ENCODE data around the gene THBS3.
"Not testable (repeated sequence)": the region's sequence is repeated elsewhere in the genome, so short reads cannot be mapped to it uniquely, and the experiment has no call there.

THBS3 gene

GRCh38 chr1:155196893-155197638, 10.6 kb downstream of the THBS3 start:
- Histone ChIP-seq H3K36me3 (peaks cover 68% of the 10 kb centered on the region), H3K9me3 (ENCODE audit: severe bottlenecking) (no peaks in the 10 kb centered on the region), H3K27ac (no peak overlapping the region), H3K27me3 (ENCODE audit: insufficient read depth, low read depth, severe bottlenecking) (no peaks in the 10 kb centered on the region), H3K4me3 (ENCODE audit: low read depth, low read length) (no peak overlapping the region)
- no peak for TF ChIP-seq CTCF (IDR thresholded peaks at IDR 0.05; ENCODE audit: low read depth, low read length)
- DNase-seq = no peak

- no peaks in the 10 kb centered on the region for H3K9me3 ChIP-seq (ENCODE audit: severe bottlenecking)
- no peak overlapping the region for H3K4me3 ChIP-seq (ENCODE audit: low read depth, low read length)
- no peak overlapping the region for H3K27ac ChIP-seq
- no peaks in the 10 kb centered on the region for H3K27me3 ChIP-seq (ENCODE audit: insufficient read depth, low read depth, severe bottlenecking)
- TF ChIP-seq CTCF (IDR thresholded peaks at IDR 0.05; ENCODE audit: low read depth, low read length) = no peak
- DNase-seq = no peak
- peaks cover 61% of the 10 kb centered on the region for H3K36me3 ChIP-seq
These were observed 11.4 kb downstream of the THBS3 start for GRCh38 chr1:155196103-155196892.

GRCh38 chr1:155195201-155196102, 12.2 kb downstream of the THBS3 start:
- Histone ChIP-seq H3K36me3 (peaks cover 52% of the 10 kb centered on the region), H3K4me3 (ENCODE audit: low read depth, low read length) (peak overlapping the region; percentile 40), H3K9me3 (ENCODE audit: severe bottlenecking) (no peaks in the 10 kb centered on the region), H3K27me3 (ENCODE audit: insufficient read depth, low read depth, severe bottlenecking) (no peaks in the 10 kb centered on the region), H3K27ac (peak overlapping the region; percentile 88)
- DNase-seq = peak; percentile 56
- no peak for TF ChIP-seq CTCF (IDR thresholded peaks at IDR 0.05; ENCODE audit: low read depth, low read length)

- H3K27me3 ChIP-seq (ENCODE audit: insufficient read depth, low read depth, severe bottlenecking); DNase-seq; H3K9me3 ChIP-seq (ENCODE audit: severe bottlenecking): not testable (repeated sequence)
- peak overlapping the region; percentile 88 for H3K27ac ChIP-seq
- peak overlapping the region; percentile 40 for H3K4me3 ChIP-seq (ENCODE audit: low read depth, low read length)
- H3K36me3 ChIP-seq = peaks cover 37% of the 10 kb centered on the region
These were observed 13.8 kb downstream of the THBS3 start for GRCh38 chr1:155193991-155194240.

- peak; percentile 100 for TF ChIP-seq CTCF (IDR thresholded peaks at IDR 0.05; ENCODE audit: low read depth, low read length)
- Histone ChIP-seq H3K36me3 (peaks cover 32% of the 10 kb centered on the region), H3K27ac (peak overlapping the region; percentile 88), H3K9me3 (ENCODE audit: severe bottlenecking) (no peaks in the 10 kb centered on the region), H3K4me3 (ENCODE audit: low read depth, low read length) (peak overlapping the region; percentile 40), H3K27me3 (ENCODE audit: insufficient read depth, low read depth, severe bottlenecking) (no peaks in the 10 kb centered on the region)
- peak; percentile 99 for DNase-seq
These were observed 14.3 kb downstream of the THBS3 start for GRCh38 chr1:155193275-155193990.

Measured in WERI-Rb-1 (cell line).